ENCODE data around the gene SLC22A3. TPM values are rescaled to one million over a fixed set of nuclear protein-coding genes. Genes with fewer than 3 reads are reported as not detected.
A peak's percentile ranks its signal among the peaks of the same experiment; 100 is the strongest.

The SLC22A3 gene
- total and polyA plus RNA-seq, 2 of the 13 experiments (the other 11 are each of a cell fraction or from before 2014, with no cell fraction given), result 12.0 to 31.5 TPM

DNA sequence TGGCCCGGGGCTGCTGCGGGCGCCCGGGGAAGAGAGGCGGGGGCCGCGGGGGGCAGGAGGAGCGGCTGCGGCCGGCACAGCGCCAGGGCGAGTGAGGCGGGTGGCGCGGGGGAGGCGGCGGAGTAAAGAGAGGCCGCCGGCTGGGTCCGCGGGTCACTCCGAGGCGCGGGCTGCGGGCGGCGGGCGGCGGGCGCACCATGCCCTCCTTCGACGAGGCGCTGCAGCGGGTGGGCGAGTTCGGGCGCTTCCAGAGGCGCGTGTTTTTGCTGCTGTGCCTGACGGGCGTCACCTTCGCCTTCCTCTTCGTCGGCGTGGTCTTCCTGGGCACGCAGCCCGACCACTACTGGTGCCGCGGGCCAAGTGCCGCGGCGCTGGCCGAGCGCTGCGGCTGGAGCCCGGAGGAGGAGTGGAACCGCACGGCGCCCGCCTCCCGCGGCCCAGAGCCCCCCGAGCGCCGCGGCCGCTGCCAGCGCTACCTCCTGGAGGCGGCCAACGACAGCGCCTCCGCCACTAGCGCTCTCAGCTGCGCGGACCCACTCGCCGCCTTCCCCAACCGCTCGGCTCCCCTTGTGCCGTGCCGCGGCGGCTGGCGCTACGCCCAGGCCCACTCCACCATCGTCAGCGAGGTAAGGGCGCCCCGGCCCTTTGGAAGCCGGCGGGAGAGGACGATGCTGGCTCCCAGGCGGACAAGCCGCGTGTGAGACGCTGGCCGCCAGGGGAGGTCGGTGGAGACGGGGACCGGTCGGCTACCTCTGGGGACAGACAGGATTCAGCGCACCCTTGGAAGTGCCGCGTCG is at the start of gene SLC22A3 (continued):
- TF ChIP-seq, protein P1, sequence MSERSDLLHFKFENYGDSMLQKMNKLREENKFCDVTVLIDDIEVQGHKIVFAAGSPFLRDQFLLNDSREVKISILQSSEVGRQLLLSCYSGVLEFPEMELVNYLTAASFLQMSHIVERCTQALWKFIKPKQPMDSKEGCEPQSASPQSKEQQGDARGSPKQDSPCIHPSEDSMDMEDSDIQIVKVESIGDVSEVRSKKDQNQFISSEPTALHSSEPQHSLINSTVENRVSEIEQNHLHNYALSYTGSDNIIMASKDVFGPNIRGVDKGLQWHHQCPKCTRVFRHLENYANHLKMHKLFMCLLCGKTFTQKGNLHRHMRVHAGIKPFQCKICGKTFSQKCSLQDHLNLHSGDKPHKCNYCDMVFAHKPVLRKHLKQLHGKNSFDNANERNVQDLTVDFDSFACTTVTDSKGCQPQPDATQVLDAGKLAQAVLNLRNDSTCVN (CRISPR knock-in tag; IDR thresholded peaks at IDR 0.05; ENCODE audit: borderline replicate concordance), result no peak
- TF ChIP-seq TARDBP (CRISPR knock-in tag; IDR thresholded peaks at IDR 0.05) (no peak), NFE2L1 (CRISPR knock-in tag; IDR thresholded peaks at IDR 0.05; ENCODE audit: borderline replicate concordance) (no peak; the same call in 1 of the 2 replicates), ZNF20 (CRISPR knock-in tag; IDR thresholded peaks at IDR 0.05) (0 out of 2 replicates have a peak, but pooled peaks have one; percentile 48), ZNF577 (CRISPR knock-in tag; IDR thresholded peaks at IDR 0.05; ENCODE audit: borderline replicate concordance, low read depth) (no peak), ZMYM2 (CRISPR knock-in tag; IDR thresholded peaks at IDR 0.05) (no peak), SYNCRIP (IDR thresholded peaks at IDR 0.05; ENCODE audit: insufficient read depth, low read depth, low read length) (no peak), HNRNPH1 (optimal IDR thresholded peaks at IDR 0.05; ENCODE audit: low read depth, low read length) (no peak), NRL (CRISPR knock-in tag; IDR thresholded peaks at IDR 0.05; ENCODE audit: borderline replicate concordance) (no peak), ZNF460 (CRISPR knock-in tag; IDR thresholded peaks at IDR 0.05; ENCODE audit: borderline replicate concordance) (no peak), SIX1 (CRISPR knock-in tag; IDR thresholded peaks at IDR 0.05; ENCODE audit: borderline replicate concordance) (no peak), NFKB2 (CRISPR knock-in tag; IDR thresholded peaks at IDR 0.05; ENCODE audit: borderline replicate concordance) (peak; percentile 28; the same call in 1 of the 2 replicates), ZNF7 (CRISPR knock-in tag; IDR thresholded peaks at IDR 0.05) (no peak), REPIN1 (CRISPR knock-in tag; IDR thresholded peaks at IDR 0.05; ENCODE audit: borderline replicate concordance, low read depth) (no peak), FOXK2 (IDR thresholded peaks at IDR 0.05) (no peak), HNRNPUL1 (IDR thresholded peaks at IDR 0.05; ENCODE audit: low read depth, low read length) (no peak), SNRNP70 (IDR thresholded peaks at IDR 0.05; ENCODE audit: low read depth, low read length) (no peak), CC2D1A (CRISPR knock-in tag; IDR thresholded peaks at IDR 0.05) (no peak)
- TF ChIP-seq, protein P2, sequence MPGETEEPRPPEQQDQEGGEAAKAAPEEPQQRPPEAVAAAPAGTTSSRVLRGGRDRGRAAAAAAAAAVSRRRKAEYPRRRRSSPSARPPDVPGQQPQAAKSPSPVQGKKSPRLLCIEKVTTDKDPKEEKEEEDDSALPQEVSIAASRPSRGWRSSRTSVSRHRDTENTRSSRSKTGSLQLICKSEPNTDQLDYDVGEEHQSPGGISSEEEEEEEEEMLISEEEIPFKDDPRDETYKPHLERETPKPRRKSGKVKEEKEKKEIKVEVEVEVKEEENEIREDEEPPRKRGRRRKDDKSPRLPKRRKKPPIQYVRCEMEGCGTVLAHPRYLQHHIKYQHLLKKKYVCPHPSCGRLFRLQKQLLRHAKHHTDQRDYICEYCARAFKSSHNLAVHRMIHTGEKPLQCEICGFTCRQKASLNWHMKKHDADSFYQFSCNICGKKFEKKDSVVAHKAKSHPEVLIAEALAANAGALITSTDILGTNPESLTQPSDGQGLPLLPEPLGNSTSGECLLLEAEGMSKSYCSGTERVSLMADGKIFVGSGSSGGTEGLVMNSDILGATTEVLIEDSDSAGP (CRISPR knock-in tag; IDR thresholded peaks at IDR 0.05; ENCODE audit: borderline replicate concordance), result peak; percentile 87; the same call in 1 of the 2 replicates
- TF ChIP-seq, protein P3, sequence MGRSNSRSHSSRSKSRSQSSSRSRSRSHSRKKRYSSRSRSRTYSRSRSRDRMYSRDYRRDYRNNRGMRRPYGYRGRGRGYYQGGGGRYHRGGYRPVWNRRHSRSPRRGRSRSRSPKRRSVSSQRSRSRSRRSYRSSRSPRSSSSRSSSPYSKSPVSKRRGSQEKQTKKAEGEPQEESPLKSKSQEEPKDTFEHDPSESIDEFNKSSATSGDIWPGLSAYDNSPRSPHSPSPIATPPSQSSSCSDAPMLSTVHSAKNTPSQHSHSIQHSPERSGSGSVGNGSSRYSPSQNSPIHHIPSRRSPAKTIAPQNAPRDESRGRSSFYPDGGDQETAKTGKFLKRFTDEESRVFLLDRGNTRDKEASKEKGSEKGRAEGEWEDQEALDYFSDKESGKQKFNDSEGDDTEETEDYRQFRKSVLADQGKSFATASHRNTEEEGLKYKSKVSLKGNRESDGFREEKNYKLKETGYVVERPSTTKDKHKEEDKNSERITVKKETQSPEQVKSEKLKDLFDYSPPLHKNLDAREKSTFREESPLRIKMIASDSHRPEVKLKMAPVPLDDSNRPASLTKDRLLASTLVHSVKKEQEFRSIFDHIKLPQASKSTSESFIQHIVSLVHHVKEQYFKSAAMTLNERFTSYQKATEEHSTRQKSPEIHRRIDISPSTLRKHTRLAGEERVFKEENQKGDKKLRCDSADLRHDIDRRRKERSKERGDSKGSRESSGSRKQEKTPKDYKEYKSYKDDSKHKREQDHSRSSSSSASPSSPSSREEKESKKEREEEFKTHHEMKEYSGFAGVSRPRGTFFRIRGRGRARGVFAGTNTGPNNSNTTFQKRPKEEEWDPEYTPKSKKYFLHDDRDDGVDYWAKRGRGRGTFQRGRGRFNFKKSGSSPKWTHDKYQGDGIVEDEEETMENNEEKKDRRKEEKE (IDR thresholded peaks at IDR 0.05), result no peak
- TF ChIP-seq, protein P4, sequence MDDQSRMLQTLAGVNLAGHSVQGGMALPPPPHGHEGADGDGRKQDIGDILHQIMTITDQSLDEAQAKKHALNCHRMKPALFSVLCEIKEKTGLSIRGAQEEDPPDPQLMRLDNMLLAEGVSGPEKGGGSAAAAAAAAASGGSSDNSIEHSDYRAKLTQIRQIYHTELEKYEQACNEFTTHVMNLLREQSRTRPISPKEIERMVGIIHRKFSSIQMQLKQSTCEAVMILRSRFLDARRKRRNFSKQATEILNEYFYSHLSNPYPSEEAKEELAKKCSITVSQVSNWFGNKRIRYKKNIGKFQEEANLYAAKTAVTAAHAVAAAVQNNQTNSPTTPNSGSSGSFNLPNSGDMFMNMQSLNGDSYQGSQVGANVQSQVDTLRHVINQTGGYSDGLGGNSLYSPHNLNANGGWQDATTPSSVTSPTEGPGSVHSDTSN (CRISPR knock-in tag; IDR thresholded peaks at IDR 0.05; ENCODE audit: borderline replicate concordance), result no peak

Measured in HepG2 (cell line).